GM19455 (cell line): ENCODE data around the gene PPM1E.

ENCODE experiments used
- ATAC-seq: cut with Tn5 transposase; IDR thresholded peaks from one replicate; pipeline ENCODE4 v1.9.1; 2021; ENCODE audit not compliant: unreplicated experiment

The PPM1E gene

DNA sequence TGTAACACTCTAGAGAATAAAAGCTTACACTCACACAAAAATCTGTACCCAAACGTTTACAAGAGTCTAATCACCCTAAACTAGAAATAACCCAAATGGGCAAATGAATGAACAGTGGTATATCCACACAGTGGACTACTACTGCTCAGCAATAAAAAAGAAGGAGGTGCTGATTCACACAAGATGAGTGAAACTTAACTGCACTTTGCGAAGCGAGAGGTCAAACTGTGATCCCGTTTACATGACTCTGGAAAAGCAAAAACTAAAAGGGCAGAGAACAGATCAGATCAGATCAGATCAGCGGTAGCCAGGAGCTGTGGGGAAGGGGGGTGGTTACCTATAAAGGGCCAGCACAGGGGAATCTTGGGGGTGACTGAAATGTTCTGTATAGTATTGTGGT, 237.7 kb downstream of the PPM1E start:
- no peak for ATAC-seq

DNA sequence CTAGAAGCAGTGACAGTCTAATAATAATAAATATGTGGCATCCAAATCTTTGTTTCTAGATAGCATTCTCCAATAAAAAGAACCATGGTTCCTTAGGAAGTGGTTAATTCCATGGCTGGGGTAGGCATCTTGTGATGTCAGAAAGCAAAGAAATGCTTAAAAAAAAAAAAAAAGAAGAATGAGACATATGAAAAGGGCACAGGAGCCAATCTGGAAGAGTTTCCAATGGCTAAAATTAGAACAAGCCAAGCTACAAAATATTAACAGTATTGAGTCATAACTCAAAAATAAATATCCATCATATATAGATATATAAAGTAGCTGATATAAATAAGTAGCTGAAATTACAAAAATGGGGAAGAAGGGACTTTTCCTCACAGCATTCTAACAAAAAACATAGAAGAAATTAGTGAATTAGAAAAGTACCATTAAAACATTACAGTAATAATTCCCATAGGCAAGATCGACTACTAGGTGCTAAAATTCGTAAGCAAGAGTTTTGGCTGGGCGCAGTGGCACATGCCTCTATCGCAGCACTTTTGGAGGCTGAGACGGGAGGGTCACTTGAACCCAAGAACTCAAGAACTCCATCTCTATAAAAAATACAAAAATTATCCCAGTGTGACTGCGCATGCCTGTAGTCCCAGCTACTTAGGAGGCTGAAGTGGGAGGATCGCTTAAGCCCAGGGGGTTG, 239.7 kb downstream of the PPM1E start:
- ATAC-seq = no peak

DNA sequence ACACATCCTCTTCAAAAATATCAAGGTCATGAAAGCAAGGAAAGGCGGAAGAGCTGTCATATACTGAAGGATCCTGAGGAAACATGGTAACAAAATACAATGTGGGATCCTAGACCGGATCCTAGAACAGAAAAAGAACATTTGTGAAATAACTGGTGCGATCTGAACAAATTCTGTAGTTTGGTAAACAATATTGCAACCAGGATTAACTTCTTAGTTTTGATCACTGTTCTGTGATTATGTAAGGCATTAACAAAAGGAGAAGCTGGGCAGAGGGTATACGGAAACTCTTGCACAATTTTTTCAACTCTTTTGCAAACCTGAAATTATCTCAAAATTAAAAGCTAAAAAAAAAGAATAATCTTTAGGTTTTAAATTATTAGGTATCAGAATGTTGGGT, 241.3 kb downstream of the PPM1E start:
- ATAC-seq = no peak

DNA sequence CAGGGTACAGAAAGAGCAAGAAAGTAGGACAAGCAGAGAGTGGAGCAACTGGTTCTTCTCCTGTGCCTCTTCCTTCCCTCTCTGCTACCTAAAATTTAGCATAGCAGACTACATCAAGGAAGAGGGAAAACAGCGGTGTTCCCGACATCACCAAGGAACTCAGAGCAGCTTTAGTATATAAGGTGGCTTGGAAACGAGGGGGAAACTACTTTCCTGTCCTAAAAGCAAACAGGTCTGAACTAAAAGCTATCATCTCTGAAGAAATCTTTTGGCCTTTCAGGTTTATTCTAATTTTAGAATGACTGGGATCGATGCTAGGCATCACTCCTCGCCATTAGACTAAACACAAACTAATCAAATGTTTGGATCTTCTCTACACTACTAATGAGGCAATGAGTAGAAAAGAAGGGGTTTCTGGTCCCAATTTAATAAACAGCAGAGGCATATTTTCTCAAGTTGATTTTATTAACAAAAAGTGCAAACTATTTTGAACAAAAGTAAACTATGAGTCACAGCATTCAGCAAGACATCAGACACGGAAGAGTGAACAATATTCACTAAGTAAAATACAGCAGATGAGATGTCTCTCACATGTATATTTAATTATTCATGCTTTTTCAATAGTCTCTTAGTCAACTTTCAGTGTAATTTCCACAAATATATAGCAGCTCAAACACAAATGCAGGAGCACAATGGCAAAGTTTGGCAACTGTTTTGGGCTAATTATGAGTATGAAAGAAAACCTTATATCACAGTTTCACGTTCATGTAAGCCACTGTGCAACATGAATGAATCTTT, 242.3 kb downstream of the PPM1E start:
- ATAC-seq = no peak

DNA sequence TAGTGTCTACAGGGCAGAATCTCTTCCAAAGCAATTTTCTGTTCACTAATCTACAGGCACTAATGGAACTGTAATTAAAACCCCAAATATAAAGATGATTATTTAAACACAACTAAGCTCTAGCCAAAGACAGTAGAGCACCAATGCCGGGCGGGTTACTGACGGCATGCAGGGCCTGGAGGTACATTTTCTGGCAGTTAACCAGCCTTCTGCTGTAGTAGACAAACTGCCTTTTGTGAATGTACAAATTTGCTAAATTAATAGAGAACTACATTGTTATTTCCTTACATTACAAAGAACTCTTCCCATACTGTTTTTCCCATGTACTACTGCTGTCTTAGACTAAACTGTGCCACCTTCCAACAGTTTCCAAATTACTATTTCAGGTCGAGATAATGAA, 243.2 kb downstream of the PPM1E start:
- ATAC-seq = no peak

DNA sequence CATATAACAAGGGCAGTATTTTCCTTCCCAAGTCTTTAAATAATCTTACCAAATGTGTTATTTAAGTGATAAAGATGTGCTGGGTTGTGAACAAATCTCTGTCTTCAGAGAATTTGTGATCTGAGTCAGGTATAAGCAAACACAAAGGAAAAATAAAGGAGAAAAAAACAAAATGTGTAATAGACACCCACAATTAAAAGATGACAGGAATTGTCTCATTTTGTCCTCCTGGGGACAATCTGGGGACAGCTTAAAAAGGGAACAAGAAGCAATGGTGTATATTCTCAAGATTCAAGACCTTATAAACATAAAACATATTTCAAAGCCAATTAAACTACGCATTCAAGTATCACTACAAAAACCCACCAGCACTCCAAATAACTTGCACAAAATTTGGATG, 243.8 kb downstream of the PPM1E start:
- no peak for ATAC-seq

DNA sequence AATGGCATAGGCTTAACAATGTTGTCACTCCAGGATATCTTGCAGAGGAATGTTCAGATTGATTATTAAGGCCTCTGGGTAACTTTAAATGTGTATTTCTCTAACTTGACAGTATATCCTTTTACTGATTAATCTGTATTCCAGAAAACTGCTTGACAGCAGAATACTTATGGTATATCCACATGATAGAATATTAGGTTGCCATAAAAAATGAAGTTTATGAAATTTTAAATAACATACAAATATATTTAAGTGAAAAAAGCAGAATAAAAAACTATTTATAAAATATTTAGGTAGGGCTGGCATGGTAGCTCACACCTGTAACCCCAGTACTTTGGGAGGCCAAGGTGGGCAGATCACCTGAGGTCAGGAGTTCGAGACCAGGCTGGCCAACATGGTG, 244.4 kb downstream of the PPM1E start:
- ATAC-seq = no peak

DNA sequence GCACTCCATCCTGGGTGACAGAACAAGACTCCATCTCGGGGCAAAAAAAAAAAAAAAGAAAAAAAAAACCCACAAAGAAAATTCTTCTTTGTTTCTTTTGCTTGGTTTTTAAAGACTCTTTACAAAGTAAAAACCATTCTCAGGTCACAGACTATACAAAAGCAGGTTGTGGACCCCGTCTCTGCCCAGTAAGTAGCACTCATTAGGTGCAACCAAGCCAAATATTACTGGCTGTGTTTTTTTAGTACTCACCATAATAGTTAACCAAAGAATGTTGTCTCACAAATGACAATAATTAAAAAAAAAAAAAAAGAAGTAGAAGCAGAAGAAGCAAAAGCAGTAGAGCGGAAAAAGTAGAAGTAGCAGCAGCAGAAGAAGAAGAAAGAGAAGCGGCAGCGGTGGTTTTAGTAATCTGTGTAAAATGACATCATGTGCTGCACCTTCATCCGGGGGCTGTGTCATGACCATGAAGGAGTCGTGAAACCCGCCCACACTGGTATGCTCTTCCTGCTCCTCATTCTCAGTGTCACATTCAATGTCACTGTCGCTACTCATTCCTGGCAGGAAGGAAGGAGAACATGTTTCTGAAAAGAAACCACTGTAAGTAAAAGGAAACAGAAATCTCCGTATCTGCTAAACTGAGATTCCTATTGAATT, 245.6 kb downstream of the PPM1E start:
- ATAC-seq = peak; percentile 89

DNA sequence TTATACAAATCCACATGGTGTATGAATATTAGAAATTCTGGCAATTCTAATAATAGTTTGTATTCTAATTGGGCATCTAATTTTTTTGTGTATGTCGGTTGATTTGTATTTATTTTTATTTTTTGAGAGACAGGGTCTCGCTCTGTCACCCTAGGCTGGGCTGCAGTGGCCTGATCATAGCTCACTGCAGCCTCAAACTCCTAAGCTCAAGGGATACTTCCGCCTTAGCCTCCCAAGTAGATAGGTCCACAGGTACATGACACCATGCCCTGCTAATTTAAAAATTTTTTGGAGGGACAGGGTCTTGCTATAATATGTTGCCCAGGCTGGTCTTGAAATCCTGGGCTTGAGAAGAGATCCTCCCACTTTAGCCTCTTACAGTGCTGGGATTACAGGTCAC, 246.5 kb downstream of the PPM1E start:
- ATAC-seq = no peak

DNA sequence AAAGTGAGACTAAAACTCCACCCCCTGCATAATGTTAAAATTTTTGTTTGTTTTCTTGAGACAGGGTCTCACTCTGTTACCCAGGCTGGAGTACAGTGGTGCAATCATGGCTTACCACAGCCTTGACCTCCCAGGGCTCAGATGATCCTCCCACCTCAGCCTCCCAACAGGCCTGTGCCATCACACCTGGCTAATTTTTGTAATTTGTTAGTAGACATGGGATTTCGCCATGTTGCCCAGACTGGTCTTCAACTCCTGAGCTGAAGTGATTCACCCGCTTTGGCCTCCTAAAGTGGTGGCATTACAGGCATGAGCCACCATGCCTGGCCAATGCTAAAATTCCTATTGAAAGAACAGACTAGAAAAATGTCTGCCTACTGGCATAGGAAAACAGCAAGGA, 247.2 kb downstream of the PPM1E start:
- no peak for ATAC-seq

DNA sequence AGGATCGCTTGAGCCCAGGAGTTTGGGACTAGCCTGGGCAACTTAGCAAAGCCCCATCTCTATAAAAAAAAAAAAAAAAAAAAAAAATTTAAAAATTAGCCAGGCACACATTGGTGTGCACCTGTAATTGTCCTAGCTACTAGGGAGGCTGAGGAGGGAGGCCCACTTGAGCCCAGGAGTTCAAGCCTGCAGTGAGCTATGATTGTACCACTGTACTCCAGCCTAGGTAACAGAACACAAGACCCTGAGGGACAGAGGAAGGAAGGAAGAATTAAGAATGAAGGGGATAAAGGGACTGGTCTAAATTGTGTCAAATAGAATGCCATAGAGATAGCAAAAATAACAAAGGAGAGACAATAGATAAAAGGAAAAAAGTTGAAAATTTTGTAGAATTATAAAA, 248.2 kb downstream of the PPM1E start:
- ATAC-seq = no peak

DNA sequence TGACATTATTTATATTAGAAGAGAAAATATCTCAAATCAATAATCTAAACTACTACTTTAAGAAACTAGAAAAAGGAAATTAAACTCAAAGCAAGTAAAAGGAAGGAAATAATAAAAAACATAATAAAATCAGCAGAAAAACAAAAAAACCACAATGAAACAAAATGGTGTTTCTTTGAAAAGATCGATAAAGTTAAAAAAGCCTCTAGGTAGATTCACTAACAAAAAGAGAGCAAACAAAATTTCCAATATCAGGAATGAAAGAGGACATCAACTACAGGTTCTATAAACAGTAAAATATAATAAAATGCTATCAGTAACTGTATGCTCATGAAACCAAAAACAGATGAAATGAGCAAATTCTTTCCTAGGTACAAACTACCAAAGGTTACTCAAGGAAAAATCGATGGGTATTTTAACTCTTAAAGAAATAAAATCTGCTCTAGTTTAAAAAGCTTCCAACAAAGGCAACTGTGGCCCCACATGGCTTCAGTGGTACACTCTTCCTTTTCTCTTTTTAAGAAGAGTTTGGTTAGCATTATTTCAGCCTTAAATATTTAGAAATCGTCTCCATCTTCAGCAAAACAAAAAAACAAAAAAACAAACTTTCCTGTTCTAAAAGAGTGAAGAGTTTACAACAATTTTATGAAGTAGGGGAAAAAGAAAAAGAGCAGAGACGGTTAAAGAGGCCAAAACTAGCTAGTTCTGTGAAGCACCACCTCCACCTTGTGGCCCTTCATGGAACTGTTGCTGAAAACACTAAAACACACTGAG, 248.9 kb downstream of the PPM1E start:
- no peak for ATAC-seq

DNA sequence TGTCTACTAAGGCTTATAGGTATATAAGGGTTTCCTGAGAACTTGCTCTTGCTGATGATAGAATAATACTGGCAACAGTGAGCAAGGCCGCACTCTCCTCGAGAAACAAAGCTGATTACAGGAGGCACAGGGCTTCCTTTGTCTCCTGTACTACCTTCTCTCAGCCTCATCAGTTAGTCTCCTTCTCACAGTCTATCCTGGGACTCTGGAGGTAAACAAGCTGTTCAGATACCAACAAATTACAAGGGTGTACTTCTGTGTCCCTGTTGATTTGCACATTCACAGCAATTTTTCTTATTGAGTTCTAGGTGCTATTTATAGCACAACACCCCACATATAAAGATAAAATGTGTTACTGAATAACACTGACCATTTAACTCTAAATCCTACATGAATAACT, 252.3 kb downstream of the PPM1E start:
- no peak for ATAC-seq

DNA sequence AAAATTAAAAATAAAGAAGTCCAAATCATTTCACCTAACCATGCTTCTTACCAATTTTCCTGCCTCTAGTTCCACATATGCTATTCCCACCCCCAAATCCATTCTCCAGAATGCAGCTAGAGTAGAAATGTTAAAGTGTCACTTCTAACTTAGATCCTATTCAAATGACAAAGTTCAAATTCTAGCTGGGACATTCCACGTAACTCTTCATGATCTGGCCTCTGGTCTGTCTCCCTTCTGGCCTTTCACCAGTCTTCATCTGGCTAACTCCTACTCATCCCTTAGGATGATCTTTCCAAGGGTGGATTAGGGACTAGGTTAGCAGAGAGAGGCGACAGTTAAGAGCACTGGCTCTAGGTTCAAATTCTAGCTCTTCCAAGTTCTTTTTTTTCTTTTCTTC, 253.1 kb downstream of the PPM1E start:
- ATAC-seq = no peak

DNA sequence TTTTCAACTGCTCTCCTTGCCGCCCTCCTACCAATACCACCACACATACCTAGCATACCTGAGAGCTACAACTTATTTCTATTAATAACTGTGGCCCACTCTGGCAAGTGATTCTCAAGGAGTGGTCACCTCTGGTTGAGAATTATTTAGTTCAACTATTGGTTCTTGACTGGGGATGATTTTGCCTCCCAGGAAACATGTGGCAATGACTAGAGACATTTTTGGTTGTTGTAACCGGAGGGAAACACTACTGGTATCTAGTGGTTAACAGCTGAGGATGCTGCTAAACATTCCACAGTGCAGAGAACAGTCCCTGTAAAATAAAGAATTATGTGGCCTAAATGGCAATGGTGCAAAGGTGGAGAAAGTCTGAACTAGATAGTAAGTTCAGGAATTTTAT, 254.4 kb downstream of the PPM1E start:
- no peak for ATAC-seq

DNA sequence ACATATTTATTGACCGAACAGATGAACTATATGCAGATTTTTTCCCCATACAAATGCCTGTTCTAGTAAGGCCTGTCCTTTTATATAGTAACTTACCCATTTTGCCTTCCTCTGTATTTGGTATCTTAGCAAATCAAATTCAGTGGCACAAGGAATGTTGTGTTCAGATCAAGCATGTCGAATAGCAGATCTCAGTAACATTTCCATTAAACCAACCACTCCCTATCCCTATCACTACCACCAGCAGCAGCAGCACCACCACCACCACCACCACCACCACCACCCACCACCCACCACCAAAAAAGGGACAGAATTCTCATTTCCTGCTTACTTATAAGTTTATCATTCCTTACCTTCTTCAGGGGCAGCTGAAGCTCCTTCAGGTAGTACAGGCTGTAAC, 256.3 kb downstream of the PPM1E start:
- no peak for ATAC-seq

DNA sequence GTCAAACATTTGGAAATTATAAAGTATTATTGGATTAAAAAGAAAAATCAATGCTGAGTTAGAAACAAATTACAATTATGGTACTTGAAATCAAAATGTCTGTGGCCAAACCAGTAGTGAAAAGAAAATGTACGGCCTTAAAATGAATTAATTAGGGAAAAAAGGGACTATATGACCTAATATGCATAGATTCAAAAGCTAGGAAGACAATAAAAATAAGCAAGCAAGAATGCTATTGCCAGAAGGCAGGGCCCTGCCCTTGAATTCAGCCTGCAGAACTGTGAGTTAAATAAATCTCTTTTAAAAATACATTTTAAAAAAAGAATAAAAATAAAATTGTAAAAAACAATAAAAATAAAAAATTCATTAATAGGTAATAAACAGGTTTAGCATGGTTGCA, 262.4 kb downstream of the PPM1E start:
- no peak for ATAC-seq

DNA sequence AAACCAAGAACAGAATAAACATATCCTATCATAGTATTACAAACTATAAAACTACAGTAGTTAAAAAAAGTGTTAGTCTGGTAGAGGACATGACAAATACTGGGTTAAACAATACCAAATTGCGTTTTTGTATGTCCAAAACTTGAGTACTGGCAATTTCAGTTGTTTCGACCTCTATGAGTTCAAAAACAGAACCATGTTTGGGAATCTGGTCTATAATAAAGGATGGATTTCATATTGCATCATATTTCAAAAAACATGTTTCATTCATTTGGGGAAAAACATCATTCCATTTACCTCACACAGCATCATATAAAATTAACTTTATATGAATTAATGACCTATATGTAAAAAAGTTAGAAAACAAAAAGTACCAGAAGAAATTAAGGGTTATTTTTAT, 269.3 kb downstream of the PPM1E start:
- no peak for ATAC-seq

DNA sequence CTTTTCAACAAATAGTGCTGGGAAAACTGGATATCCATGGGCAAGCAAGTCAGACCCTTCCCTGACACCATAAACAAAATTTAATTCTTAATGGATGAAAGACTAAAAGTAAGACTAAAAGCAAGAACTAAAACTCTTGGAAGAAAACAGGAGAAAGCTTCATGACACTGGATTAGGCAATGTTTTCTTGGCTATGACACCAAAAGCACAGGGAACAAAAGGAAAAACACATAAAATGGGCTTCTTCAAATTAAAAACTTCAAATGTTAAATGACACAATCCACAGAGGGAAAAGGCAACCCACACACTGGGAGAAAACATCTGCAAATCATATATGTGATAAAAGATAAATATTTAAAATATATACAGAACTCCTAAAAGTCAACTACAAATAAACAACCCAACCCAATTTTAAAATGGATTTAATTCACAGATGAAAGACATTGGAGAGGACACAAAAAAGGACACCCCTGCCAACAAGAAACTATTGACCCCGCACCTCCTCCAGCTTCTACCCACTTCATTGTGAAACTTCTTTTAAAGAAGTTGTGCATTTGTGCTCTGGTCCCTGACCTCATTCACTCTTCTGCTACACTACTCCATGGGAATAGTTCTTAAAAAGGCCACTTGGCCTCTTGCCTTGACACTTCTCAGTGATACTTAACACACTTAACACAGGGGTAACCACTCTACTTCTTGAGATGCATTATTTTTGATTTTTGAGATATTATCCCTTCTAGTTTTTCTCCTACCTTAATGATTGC, 270.7 kb downstream of the PPM1E start:
- ATAC-seq = no peak

DNA sequence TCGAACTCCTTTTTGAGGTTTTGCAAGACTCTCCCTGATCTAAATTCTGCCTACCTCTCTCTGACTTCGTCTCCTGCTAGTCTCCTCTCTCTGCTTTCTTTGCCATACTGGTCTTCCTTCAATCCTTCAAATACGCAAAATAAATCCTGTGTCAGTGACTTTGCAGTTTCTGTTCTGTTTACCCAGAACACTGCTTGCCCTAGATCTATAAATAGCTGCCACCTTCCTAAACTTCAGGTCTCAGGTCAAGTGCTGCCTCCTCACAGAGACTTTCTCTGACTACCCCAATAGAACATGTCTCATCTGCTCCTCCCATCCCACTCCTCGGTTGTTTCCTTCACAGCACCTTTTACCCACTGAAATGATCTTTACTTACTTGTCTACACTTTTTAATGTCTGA, 272.1 kb downstream of the PPM1E start:
- no peak for ATAC-seq

DNA sequence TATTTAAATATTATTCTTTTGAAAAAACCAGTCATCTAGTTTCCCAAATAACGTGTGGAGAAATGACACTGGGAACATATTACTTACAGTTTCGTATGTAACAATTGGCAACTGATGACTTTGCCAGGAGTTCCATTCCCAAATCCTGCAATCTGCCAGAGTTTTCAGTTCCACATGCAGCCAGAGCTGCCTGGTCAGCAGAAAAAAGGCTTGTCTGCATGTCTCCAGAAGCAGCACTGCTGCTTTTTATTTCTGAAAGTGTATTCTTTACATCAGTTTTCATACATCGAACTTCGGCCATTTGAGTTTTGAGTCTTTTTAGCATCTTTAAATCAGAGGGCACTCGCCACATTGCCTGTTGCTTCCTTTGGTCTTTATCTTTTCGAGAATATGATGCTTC, 272.7 kb downstream of the PPM1E start:
- no peak for ATAC-seq
